Activated naive CD4-positive, alpha-beta T cell treated with anti-CD3 and anti-CD28 coated beads, Interleukin-2, amount 50 U/mL, for 24 hours (primary cell): ENCODE measurements around the gene TARS3.

Experiments
- H3K27ac Mint-ChIP-seq: one replicate; pipeline ENCODE4 v1.8.0; 2021; ENCODE audit warnings: mild to moderate bottlenecking, mixed read lengths
- H3K27me3 Mint-ChIP-seq: one replicate; pipeline ENCODE4 v1.8.0; 2021; ENCODE audit warnings: mixed read lengths
- H3K36me3 Mint-ChIP-seq: one replicate; pipeline ENCODE4 v1.8.0; 2021; ENCODE audit warnings: mixed read lengths
- H3K4me1 Mint-ChIP-seq: one replicate; pipeline ENCODE4 v1.8.0; 2021; ENCODE audit warnings: mixed read lengths
- H3K4me3 Mint-ChIP-seq: one replicate; pipeline ENCODE4 v1.8.0; 2021; ENCODE audit warnings: mild to moderate bottlenecking, mixed read lengths
- H3K9me3 Mint-ChIP-seq: one replicate; pipeline ENCODE4 v1.8.0; 2021; ENCODE audit warnings: mixed read lengths

The TARS3 gene

GRCh38 chr15:101612676-101613075, 111.6 kb downstream of the TARS3 start:
- Mint-ChIP-seq H3K4me1 (no peaks in the 10 kb centered on the region), H3K36me3 (no peaks in the 10 kb centered on the region), H3K9me3 (no peaks in the 10 kb centered on the region), H3K27ac (no peak overlapping the region), H3K4me3 (no peak overlapping the region), H3K27me3 (no peaks in the 10 kb centered on the region)

GRCh38 chr15:101611580-101612299, 112.5 kb downstream of the TARS3 start:
- H3K27ac Mint-ChIP-seq: no peak overlapping the region
- H3K27me3 Mint-ChIP-seq: no peaks in the 10 kb centered on the region
- no peaks in the 10 kb centered on the region for H3K4me1 Mint-ChIP-seq
- H3K4me3 Mint-ChIP-seq: no peak overlapping the region
- H3K9me3 Mint-ChIP-seq: no peaks in the 10 kb centered on the region
- H3K36me3 Mint-ChIP-seq: no peaks in the 10 kb centered on the region

- Mint-ChIP-seq H3K27ac (no peak overlapping the region), H3K27me3 (no peaks in the 10 kb centered on the region), H3K9me3 (no peaks in the 10 kb centered on the region), H3K4me1 (no peaks in the 10 kb centered on the region), H3K36me3 (no peaks in the 10 kb centered on the region), H3K4me3 (no peak overlapping the region)
These were observed 113.3 kb downstream of the TARS3 start for GRCh38 chr15:101611007-101611406.

GRCh38 chr15:101610611-101611000, 113.7 kb downstream of the TARS3 start:
- Mint-ChIP-seq H3K36me3 (no peaks in the 10 kb centered on the region), H3K4me1 (no peaks in the 10 kb centered on the region), H3K4me3 (no peak overlapping the region), H3K27ac (no peak overlapping the region), H3K9me3 (no peaks in the 10 kb centered on the region), H3K27me3 (no peaks in the 10 kb centered on the region)

GRCh38 chr15:101609742-101610610, 114.3 kb downstream of the TARS3 start:
- H3K27ac Mint-ChIP-seq: no peak overlapping the region
- H3K27me3 Mint-ChIP-seq: no peaks in the 10 kb centered on the region

GRCh38 chr15:101608201-101608600, 116.1 kb downstream of the TARS3 start:
- H3K27ac Mint-ChIP-seq: no peak overlapping the region
- H3K4me1 Mint-ChIP-seq: no peaks in the 10 kb centered on the region
- H3K36me3 Mint-ChIP-seq: no peaks in the 10 kb centered on the region
- no peaks in the 10 kb centered on the region for H3K27me3 Mint-ChIP-seq
- no peaks in the 10 kb centered on the region for H3K9me3 Mint-ChIP-seq
- no peak overlapping the region for H3K4me3 Mint-ChIP-seq

More at GRCh38 chr15:101609742-101610610, 114.3 kb downstream of the TARS3 start:
- H3K36me3 Mint-ChIP-seq: no peaks in the 10 kb centered on the region
- no peaks in the 10 kb centered on the region for H3K4me1 Mint-ChIP-seq
- H3K4me3 Mint-ChIP-seq: no peak overlapping the region
- H3K9me3 Mint-ChIP-seq: no peaks in the 10 kb centered on the region

- Mint-ChIP-seq H3K36me3 (no peaks in the 10 kb centered on the region), H3K4me3 (no peak overlapping the region), H3K27me3 (peaks cover 2% of the 10 kb centered on the region), H3K27ac (no peak overlapping the region), H3K9me3 (no peaks in the 10 kb centered on the region), H3K4me1 (no peaks in the 10 kb centered on the region)
These were observed 117.2 kb downstream of the TARS3 start for GRCh38 chr15:101607108-101607507.

- peaks cover 5% of the 10 kb centered on the region for H3K9me3 Mint-ChIP-seq
- H3K36me3 Mint-ChIP-seq: no peaks in the 10 kb centered on the region
- no peak overlapping the region for H3K4me3 Mint-ChIP-seq
- H3K4me1 Mint-ChIP-seq: no peaks in the 10 kb centered on the region
- H3K27ac Mint-ChIP-seq: no peak overlapping the region
- peaks cover 8% of the 10 kb centered on the region for H3K27me3 Mint-ChIP-seq
These were observed 120.0 kb downstream of the TARS3 start for GRCh38 chr15:101604124-101604874.
